HUES64 (cell line): ENCODE data around the gene AJM1.
"Not testable (repeated sequence)": the region's sequence is repeated elsewhere in the genome, so short reads cannot be mapped to it uniquely, and the experiment has no call there.

ENCODE experiments used
- H3K27ac ChIP-seq: 2 replicates; pipeline ENCODE4 v1.7.0; 2013; ENCODE audit warnings: low read depth, low read length, inconsistent platforms
- H3K27me3 ChIP-seq: 2 replicates; pipeline ENCODE4 v1.6.1; 2013; ENCODE audit warnings: mild to moderate bottlenecking, low read length; ENCODE audit not compliant: insufficient read depth
- H3K36me3 ChIP-seq: 2 replicates; pipeline ENCODE4 v1.6.1; 2013; ENCODE audit warnings: mild to moderate bottlenecking, low read length; ENCODE audit not compliant: insufficient read depth
- H3K4me1 ChIP-seq: 2 replicates; pipeline ENCODE4 v1.6.1; 2013; ENCODE audit warnings: mild to moderate bottlenecking, low read length, moderate library complexity; ENCODE audit not compliant: insufficient read depth
- H3K4me3 ChIP-seq: 2 replicates; pipeline ENCODE4 v1.5.1; 2013; ENCODE audit warnings: mild to moderate bottlenecking, low read length, moderate library complexity
- H3K9ac ChIP-seq: 2 replicates; pipeline ENCODE4 v1.6.1; 2013; ENCODE audit warnings: mild to moderate bottlenecking, low read depth, low read length
- H3K9me3 ChIP-seq: 2 replicates; pipeline ENCODE4 v1.6.1; 2013; ENCODE audit warnings: low read depth, low read length; ENCODE audit not compliant: insufficient read depth
- WGBS: fragments of 150-250, 120-280 bp; methylation state at CpG from one replicate; pipeline ENCODE4 v1.1.7; 2013; ENCODE audit warnings: missing lambda C conversion rate; 5-methylcytosine and 5-hydroxymethylcytosine counted together

The AJM1 gene

GRCh38 chr9:136802321-136802720 is 40.0 kb upstream of the AJM1 start:
- Histone ChIP-seq H3K36me3 (0 out of 2 replicates have a peak, but pooled peaks cover 3% of the 10 kb centered on the region), H3K4me3 (no peak overlapping the region), H3K9ac (no peak overlapping the region), H3K27ac (no peak overlapping the region), H3K4me1 (peaks cover 7% of the 10 kb centered on the region; the same call in 1 of the 2 replicates), H3K9me3 (no peaks in the 10 kb centered on the region), H3K27me3 (peaks cover 21% of the 10 kb centered on the region)
- 89% methylated on average over 6 of the region's 6 CpGs for WGBS

GRCh38 chr9:136803009-136803550 is 39.2 kb upstream of the AJM1 start:
- peaks cover 21% of the 10 kb centered on the region for H3K27me3 ChIP-seq
- H3K9me3 ChIP-seq, H3K9ac ChIP-seq, H3K4me3 ChIP-seq, H3K36me3 ChIP-seq, H3K4me1 ChIP-seq, H3K27ac ChIP-seq: not testable (repeated sequence)
- WGBS: 90% methylated on average over 8 of the region's 9 CpGs

GRCh38 chr9:136803551-136804508 is 38.4 kb upstream of the AJM1 start:
- H3K4me1 ChIP-seq: peaks cover 7% of the 10 kb centered on the region; the same call in 1 of the 2 replicates
- H3K4me3 ChIP-seq: no peak overlapping the region
- peaks cover 15% of the 10 kb centered on the region for H3K27me3 ChIP-seq

GRCh38 chr9:136804509-136805206 is 37.6 kb upstream of the AJM1 start:
- peaks cover 7% of the 10 kb centered on the region for H3K27me3 ChIP-seq
- peaks cover 6% of the 10 kb centered on the region for H3K36me3 ChIP-seq
- no peaks in the 10 kb centered on the region for H3K9me3 ChIP-seq
- H3K4me3 ChIP-seq: no peak overlapping the region
- 92% methylated on average over 20 of the region's 20 CpGs for WGBS
- no peak overlapping the region for H3K9ac ChIP-seq
- H3K27ac ChIP-seq: no peak overlapping the region
- H3K4me1 ChIP-seq: peaks cover 9% of the 10 kb centered on the region

More at GRCh38 chr9:136803551-136804508, 38.4 kb upstream of the AJM1 start:
- Histone ChIP-seq H3K27ac (no peak overlapping the region), H3K36me3 (0 out of 2 replicates have a peak, but pooled peaks cover 3% of the 10 kb centered on the region), H3K9ac (no peak overlapping the region), H3K9me3 (no peaks in the 10 kb centered on the region)
- 94% methylated on average over 22 of the region's 22 CpGs for WGBS

GRCh38 chr9:136805207-136805740 is 37.0 kb upstream of the AJM1 start:
- Histone ChIP-seq H3K9me3 (no peaks in the 10 kb centered on the region), H3K4me1 (peaks cover 15% of the 10 kb centered on the region), H3K27me3 (peaks cover 4% of the 10 kb centered on the region), H3K27ac (no peak overlapping the region), H3K4me3 (no peak overlapping the region), H3K36me3 (peaks cover 12% of the 10 kb centered on the region), H3K9ac (no peak overlapping the region)
- WGBS: 90% methylated on average over 12 of the region's 12 CpGs

- 96% methylated on average over 10 of the region's 10 CpGs for WGBS
- Histone ChIP-seq H3K4me3 (no peak overlapping the region), H3K27me3 (peaks cover 4% of the 10 kb centered on the region), H3K9me3 (no peaks in the 10 kb centered on the region), H3K27ac (no peak overlapping the region), H3K36me3 (peaks cover 18% of the 10 kb centered on the region), H3K4me1 (peaks cover 16% of the 10 kb centered on the region), H3K9ac (no peak overlapping the region)
Observed at GRCh38 chr9:136806067-136806466, 36.2 kb upstream of the AJM1 start.

GRCh38 chr9:136806631-136807201 is 35.6 kb upstream of the AJM1 start:
- Histone ChIP-seq H3K9me3 (no peaks in the 10 kb centered on the region), H3K27me3 (peaks cover 4% of the 10 kb centered on the region), H3K4me3 (peak overlapping the region; percentile 98), H3K27ac (no peak overlapping the region; the same call in 1 of the 2 replicates), H3K36me3 (peaks cover 20% of the 10 kb centered on the region), H3K4me1 (peaks cover 16% of the 10 kb centered on the region), H3K9ac (peak overlapping the region; percentile 97)
- WGBS: 83% methylated on average over 25 of the region's 25 CpGs

GRCh38 chr9:136807281-136808074 is 34.8 kb upstream of the AJM1 start, which contains the start of gene RABL6:
Gene RABL6, plus strand, starts transcription at chr9:136807948. Its CDS starts 249 bp downstream, at chr9:136808197.
- peak within 1 kb of the TSS; percentile 97 for H3K9ac ChIP-seq
- peak within 1 kb of the TSS; percentile 83 for H3K27ac ChIP-seq
- H3K27me3 ChIP-seq: no peaks in the 10 kb centered on the region
- peaks cover 16% of the 10 kb centered on the region for H3K4me1 ChIP-seq
- peaks cover 22% of the 10 kb centered on the region for H3K36me3 ChIP-seq
- peak within 1 kb of the TSS; percentile 98 for H3K4me3 ChIP-seq
- under 1% methylated on average over 96 of the region's 96 CpGs for WGBS
- no peaks in the 10 kb centered on the region for H3K9me3 ChIP-seq

GRCh38 chr9:136808075-136808805 is 34.0 kb upstream of the AJM1 start:
- H3K9me3 ChIP-seq: no peaks in the 10 kb centered on the region
- H3K27me3 ChIP-seq: no peaks in the 10 kb centered on the region
- H3K36me3 ChIP-seq: peaks cover 30% of the 10 kb centered on the region
- peak overlapping the region; percentile 98 for H3K4me3 ChIP-seq
- peak overlapping the region; percentile 97 for H3K9ac ChIP-seq
- WGBS: under 1% methylated on average over 93 of the region's 93 CpGs
- peaks cover 16% of the 10 kb centered on the region for H3K4me1 ChIP-seq
- peak overlapping the region; percentile 83 for H3K27ac ChIP-seq
